T-cell (primary cell): Measurements from ENCODE around the gene EXO1. TPM values are rescaled to one million over a fixed set of nuclear protein-coding genes. Genes with fewer than 3 reads are reported as not detected.
"Not testable (repeated sequence)": the region's sequence is repeated elsewhere in the genome, so short reads cannot be mapped to it uniquely, and the experiment has no call there.

Experiments
- ATAC-seq, 4 experiments: fragments of 200-7000 bp in 3 of 4; fragments of 150-1000 bp in 1 of 4; cut with Tn5 transposase; replicated peaks in 1 of 4; 1 replicate in 3 of 4; 2 replicates in 1 of 4; pipeline ENCODE4 v1.10.0; 2021; ENCODE audit warnings: moderate library complexity in 3 of 4, mild to moderate bottlenecking in 2 of 4, moderate number of reproducible peaks in 1 of 4
- CTCF ChIA-PET, 2 donors: fragments of 300-600 bp; sonication (Branson Sonifier 250); formaldehyde crosslinking; loops; one replicate each; lab custom pipeline; 2022; ENCODE audit warnings: antibody characterized with exemption in 2 of 2; lab: Charles Lee
- POLR2A ChIA-PET, 2 donors: fragments of 300-600 bp; sonication (Branson Sonifier 250); formaldehyde crosslinking; loops; one replicate each; lab custom pipeline; 2022; ENCODE audit warnings: antibody characterized with exemption in 2 of 2; lab: Charles Lee
- DNase-seq, 35 experiments: peaks; one replicate each; pipeline versions ENCODE4 v3.0.0 to v3.0.0-alpha.2; 2013 to 2023
- H3K27ac ChIP-seq: one replicate; pipeline ENCODE4 v1.5.1; 2013; ENCODE audit warnings: low read length
- H3K27me3 ChIP-seq, 2 experiments: replicated peaks in 1 of 2; 1 replicate in 1 of 2; 2 replicates in 1 of 2; pipeline versions ENCODE4 v1.6.1 to v1.7.0; 2013; ENCODE audit warnings: low read length in 1 of 2, mixed read lengths in 1 of 2; ENCODE audit not compliant: control insufficient read depth in 2 of 2, insufficient read depth in 2 of 2; ENCODE audit errors: extremely low read depth in 1 of 2
- H3K36me3 ChIP-seq, 2 donors: 1 replicate in 1 of 2; 2 replicates in 1 of 2; pipeline versions ENCODE4 v1.6.1 to v1.7.0; 2013; ENCODE audit warnings: low read length in 1 of 2; ENCODE audit not compliant: control insufficient read depth in 2 of 2, insufficient read depth in 1 of 2; ENCODE audit errors: extremely low read depth in 1 of 2
- H3K4me1 ChIP-seq, 2 experiments: 1 replicate in 1 of 2; 2 replicates in 1 of 2; pipeline versions ENCODE4 v1.6.1 to v1.7.0; 2013; ENCODE audit warnings: low read length in 2 of 2, mixed read lengths in 1 of 2; ENCODE audit not compliant: insufficient read depth in 2 of 2, control insufficient read depth in 1 of 2; ENCODE audit errors: extremely low read depth in 1 of 2
- H3K4me3 ChIP-seq, 2 donors: 1 replicate in 1 of 2; 2 replicates in 1 of 2; pipeline versions ENCODE4 v1.5.1 to v1.7.0; 2013; ENCODE audit warnings: mild to moderate bottlenecking in 2 of 2, low read length in 1 of 2, moderate library complexity in 1 of 2; ENCODE audit not compliant: control insufficient read depth in 1 of 2; ENCODE audit errors: extremely low read depth in 1 of 2
- H3K9me3 ChIP-seq: 2 replicates; pipeline ENCODE4 v1.7.0; 2013
- H3K27ac Mint-ChIP-seq, 2 donors: one replicate each; pipeline ENCODE4 v1.8.0; 2020 to 2021; ENCODE audit warnings: mild to moderate bottlenecking in 2 of 2, mixed read lengths in 2 of 2
- H3K27me3 Mint-ChIP-seq, 2 donors: one replicate each; pipeline ENCODE4 v1.8.0; 2021 to 2022; ENCODE audit warnings: mixed read lengths in 2 of 2
- H3K36me3 Mint-ChIP-seq: one replicate; pipeline ENCODE4 v1.8.0; 2021; ENCODE audit warnings: mixed read lengths
- H3K4me1 Mint-ChIP-seq, 3 donors: one replicate each; pipeline ENCODE4 v1.8.0; 2020 to 2022; ENCODE audit warnings: mixed read lengths in 3 of 3, mild to moderate bottlenecking in 1 of 3
- H3K4me3 Mint-ChIP-seq, 3 donors: one replicate each; pipeline ENCODE4 v1.8.0; 2020 to 2022; ENCODE audit warnings: mild to moderate bottlenecking in 3 of 3, mixed read lengths in 3 of 3, moderate library complexity in 3 of 3
- H3K9me3 Mint-ChIP-seq, 3 donors: one replicate each; pipeline ENCODE4 v1.8.0; 2020 to 2022; ENCODE audit warnings: mixed read lengths in 3 of 3
- WGBS: methylation state at CpG from one replicate; pipeline ENCODE4 v1.1.5; 2013; ENCODE audit warnings: missing lambda C conversion rate; ENCODE audit not compliant: insufficient coverage; 5-methylcytosine and 5-hydroxymethylcytosine counted together
- total RNA-seq, 35 experiments: library from RNA in 6 of 35; stranded (reverse) in 6 of 35; fragments of 120-200 nt in 1 of 35; gene quantifications; one replicate each; pipeline versions ENCODE4 v1.2.1 to v1.2.4 and lab custom pipeline; 2013 to 2026

The EXO1 gene
- total RNA-seq, 5 donors from 2014 or later (not counting 1 experiment from before 2014, with no cell fraction given), result 0.41 to 2.7 (median 1.4) TPM

- CTCF ChIA-PET, result no interaction called here
- no peak for ATAC-seq
- POLR2A ChIA-PET, result no interaction called here
Measured at GRCh38 chr1:241846375-241846774, 1.6 kb upstream of the EXO1 start.

GRCh38 chr1:241846862-241847539 is 1.0 kb upstream of the EXO1 start:
- POLR2A ChIA-PET, result no interaction called here

More at GRCh38 chr1:241846375-241846774, 1.6 kb upstream of the EXO1 start:
- H3K27ac Mint-ChIP-seq, result no peak overlapping the region
- Histone ChIP-seq H3K27me3 (no peaks in the 10 kb centered on the region), H3K4me1 (peaks cover 6 to 12% of the 10 kb centered on the region in 2 experiments), H3K36me3 (no peaks in the 10 kb centered on the region), H3K27ac (no peak overlapping the region), H3K4me3 (no peak overlapping the region), H3K9me3 (no peaks in the 10 kb centered on the region)
- no peaks in the 10 kb centered on the region for H3K36me3 Mint-ChIP-seq
- DNase-seq, result no peak
- H3K27me3 Mint-ChIP-seq, result no peaks in the 10 kb centered on the region
- H3K4me3 Mint-ChIP-seq, result no peak overlapping the region
- peaks cover 18 to 21% (median 18%) of the 10 kb centered on the region in 3 donors for H3K4me1 Mint-ChIP-seq
- H3K9me3 Mint-ChIP-seq, result no peaks in the 10 kb centered on the region

GRCh38 chr1:241847540-241847795 is 536 bp upstream of the EXO1 start:
- CTCF ChIA-PET, result no interaction called here
- H3K9me3 Mint-ChIP-seq, result no peaks in the 10 kb centered on the region
- peaks cover 18 to 21% (median 18%) of the 10 kb centered on the region in 3 donors for H3K4me1 Mint-ChIP-seq

More at GRCh38 chr1:241846862-241847539, 1.0 kb upstream of the EXO1 start:
- ATAC-seq (no peak), DNase-seq (no peak)
- H3K4me3 ChIP-seq, result peak overlapping the region in 1 of 2 donors; percentile 86
- peak overlapping the region; percentile 95 for H3K27ac ChIP-seq
- Mint-ChIP-seq H3K9me3 (no peaks in the 10 kb centered on the region), H3K4me1 (peaks cover 18 to 21% (median 18%) of the 10 kb centered on the region in 3 donors), H3K27ac (peak overlapping the region; percentile 99 to 100), H3K4me3 (peak overlapping the region; percentile 98 to 99 (median 99)), H3K27me3 (no peaks in the 10 kb centered on the region), H3K36me3 (no peaks in the 10 kb centered on the region)
- H3K36me3 ChIP-seq, result no peaks in the 10 kb centered on the region
- WGBS, result no CpG with 5 or more reads among the region's 4 CpGs
- H3K4me1 ChIP-seq, result peaks cover 6 to 12% of the 10 kb centered on the region in 2 experiments
- CTCF ChIA-PET, result no interaction called here
- no peaks in the 10 kb centered on the region for H3K27me3 ChIP-seq
- H3K9me3 ChIP-seq, result no peaks in the 10 kb centered on the region

GRCh38 chr1:241848686-241849344 is 811 bp downstream of the EXO1 start:
- H3K27me3 Mint-ChIP-seq, result no peaks in the 10 kb centered on the region
- Histone ChIP-seq H3K27ac (no peak overlapping the region), H3K4me1 (peaks cover 6 to 12% of the 10 kb centered on the region in 2 experiments), H3K36me3 (no peaks in the 10 kb centered on the region), H3K9me3 (no peaks in the 10 kb centered on the region), H3K4me3 (peak overlapping the region in 1 of 2 donors; percentile 95), H3K27me3 (no peaks in the 10 kb centered on the region)
- peak overlapping the region; percentile 98 to 99 (median 99) for H3K4me3 Mint-ChIP-seq
- no peaks in the 10 kb centered on the region for H3K9me3 Mint-ChIP-seq
- ChIA-PET POLR2A (no interaction called here), CTCF (no interaction called here)
- H3K27ac Mint-ChIP-seq, result peak overlapping the region; percentile 99 to 100
- DNase-seq (no peak), ATAC-seq (no peak)
- peaks cover 18 to 21% (median 18%) of the 10 kb centered on the region in 3 donors for H3K4me1 Mint-ChIP-seq
- no CpG with 5 or more reads among the region's 13 CpGs for WGBS
- no peaks in the 10 kb centered on the region for H3K36me3 Mint-ChIP-seq

More at GRCh38 chr1:241847540-241847795, 536 bp upstream of the EXO1 start:
- Histone ChIP-seq H3K27ac (peak overlapping the region; percentile 95), H3K4me3 (peak overlapping the region; percentile 86 to 95), H3K27me3 (no peaks in the 10 kb centered on the region), H3K36me3 (no peaks in the 10 kb centered on the region), H3K4me1 (peaks cover 6 to 12% of the 10 kb centered on the region in 2 experiments), H3K9me3 (no peaks in the 10 kb centered on the region)
- WGBS, result 0% methylated on average over 1 of the region's 6 CpGs
- H3K36me3 Mint-ChIP-seq, result no peaks in the 10 kb centered on the region
- H3K27me3 Mint-ChIP-seq, result no peaks in the 10 kb centered on the region
- POLR2A ChIA-PET, result interaction anchor here in 1 of 2 donors (0.5 kb wide), 1 partner anchor 91 kb away, joined by 3 read pairs; no protein-coding TSS in a partner anchor
- H3K27ac Mint-ChIP-seq, result peak overlapping the region; percentile 99 to 100
- no peak for ATAC-seq
- peak overlapping the region; percentile 98 to 99 (median 99) for H3K4me3 Mint-ChIP-seq
- DNase-seq, result no peak

GRCh38 chr1:241849345-241849695 is 1.3 kb downstream of the EXO1 start:
- peaks cover 6 to 12% of the 10 kb centered on the region in 2 experiments for H3K4me1 ChIP-seq
- Mint-ChIP-seq H3K4me3 (peak overlapping the region; percentile 49 to 99 (median 98)), H3K27ac (no peak overlapping the region), H3K27me3 (no peaks in the 10 kb centered on the region), H3K36me3 (no peaks in the 10 kb centered on the region), H3K9me3 (no peaks in the 10 kb centered on the region), H3K4me1 (peaks cover 18 to 21% (median 18%) of the 10 kb centered on the region in 3 donors)
- ATAC-seq, result no peak
- POLR2A ChIA-PET, result no interaction called here
- no peak overlapping the region for H3K4me3 ChIP-seq
- CTCF ChIA-PET, result no interaction called here
- H3K27ac ChIP-seq, result no peak overlapping the region
- 58% methylated on average over 3 of the region's 6 CpGs for WGBS
- H3K9me3 ChIP-seq, result no peaks in the 10 kb centered on the region
- no peak for DNase-seq
- no peaks in the 10 kb centered on the region for H3K27me3 ChIP-seq
- no peaks in the 10 kb centered on the region for H3K36me3 ChIP-seq

GRCh38 chr1:241855545-241856140 is 7.6 kb downstream of the EXO1 start:
- 98% methylated on average over 14 of the region's 41 CpGs for WGBS
- H3K4me3 ChIP-seq, H3K36me3 Mint-ChIP-seq, POLR2A ChIA-PET, ATAC-seq, H3K36me3 ChIP-seq, H3K27me3 ChIP-seq, H3K9me3 Mint-ChIP-seq, H3K27ac Mint-ChIP-seq, H3K4me1 ChIP-seq, H3K4me3 Mint-ChIP-seq, H3K27me3 Mint-ChIP-seq, CTCF ChIA-PET, DNase-seq, H3K9me3 ChIP-seq, H3K4me1 Mint-ChIP-seq, H3K27ac ChIP-seq: not testable (repeated sequence)
